Smooth muscle cell of the brain vasculature (primary cell): ENCODE measurements around the gene BRD4.

ENCODE experiments used
- DNase-seq: peaks from one replicate; pipeline ENCODE4 v3.0.0-alpha.2; 2012; ENCODE audit warnings: low read depth, low spot score

BRD4 gene

GRCh38 chr19:15225760-15226159 is 106.6 kb downstream of the BRD4 start:
- no peak for DNase-seq

- no peak for DNase-seq
Observed at GRCh38 chr19:15223649-15224361, 108.5 kb downstream of the BRD4 start.

GRCh38 chr19:15222738-15223648 is 109.3 kb downstream of the BRD4 start:
- DNase-seq: peak; percentile 85

- no peak for DNase-seq
Observed at GRCh38 chr19:15220833-15221232, 111.5 kb downstream of the BRD4 start.

DNA sequence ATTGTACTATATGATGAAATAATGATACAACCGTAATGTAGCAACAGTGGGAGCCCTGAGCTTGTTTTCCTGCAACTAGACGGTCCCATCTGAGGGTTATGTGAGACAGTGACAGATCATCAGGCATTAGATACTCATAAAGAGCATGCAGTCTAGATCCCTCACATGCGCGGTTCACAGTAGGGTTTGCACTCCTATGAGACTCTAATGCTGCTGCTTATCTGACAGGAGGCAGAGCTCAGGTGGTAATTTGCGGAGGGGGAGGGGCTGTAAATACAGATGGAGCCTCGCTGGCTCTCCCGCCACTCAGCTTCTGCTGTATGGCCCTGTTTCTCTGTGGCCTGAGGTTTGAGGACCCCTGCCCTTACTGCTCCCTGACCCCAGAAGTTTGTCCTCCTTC is 113.8 kb downstream of the BRD4 start:
- no peak for DNase-seq

GRCh38 chr19:15216363-15216762 is 116.0 kb downstream of the BRD4 start:
- no peak for DNase-seq

- DNase-seq: no peak
Observed at GRCh38 chr19:15213715-15214381, 118.5 kb downstream of the BRD4 start.

DNA sequence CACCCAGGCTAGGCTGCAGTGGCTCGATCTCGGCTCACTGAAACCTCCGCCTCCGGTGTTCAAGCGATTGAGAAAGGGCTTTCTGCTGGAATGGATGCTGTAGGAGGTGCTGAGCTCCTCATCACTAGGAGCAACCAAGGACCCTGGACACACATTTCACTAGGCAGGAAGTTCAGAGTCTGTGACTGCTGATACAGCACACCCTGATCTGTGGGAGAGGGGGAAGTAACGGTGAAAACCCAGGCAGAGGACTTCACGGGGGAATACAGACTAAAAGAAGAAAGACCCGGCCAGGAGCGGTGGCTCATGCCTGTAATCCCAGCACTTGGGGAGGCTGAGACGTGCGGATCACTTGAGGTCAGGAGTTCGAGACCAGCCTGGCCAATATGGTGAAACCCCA is 119.6 kb downstream of the BRD4 start:
- no peak for DNase-seq

GRCh38 chr19:15210323-15210781 is 122.0 kb downstream of the BRD4 start:
- no peak for DNase-seq

GRCh38 chr19:15201374-15202023 is 130.8 kb downstream of the BRD4 start:
- DNase-seq: no peak

GRCh38 chr19:15200553-15201364 is 131.6 kb downstream of the BRD4 start, which contains the start of gene NOTCH3:
Gene NOTCH3, minus strand, starts transcription at chr19:15200995. Its CDS starts 90 bp downstream, at chr19:15200905.
- no peak for DNase-seq

DNA sequence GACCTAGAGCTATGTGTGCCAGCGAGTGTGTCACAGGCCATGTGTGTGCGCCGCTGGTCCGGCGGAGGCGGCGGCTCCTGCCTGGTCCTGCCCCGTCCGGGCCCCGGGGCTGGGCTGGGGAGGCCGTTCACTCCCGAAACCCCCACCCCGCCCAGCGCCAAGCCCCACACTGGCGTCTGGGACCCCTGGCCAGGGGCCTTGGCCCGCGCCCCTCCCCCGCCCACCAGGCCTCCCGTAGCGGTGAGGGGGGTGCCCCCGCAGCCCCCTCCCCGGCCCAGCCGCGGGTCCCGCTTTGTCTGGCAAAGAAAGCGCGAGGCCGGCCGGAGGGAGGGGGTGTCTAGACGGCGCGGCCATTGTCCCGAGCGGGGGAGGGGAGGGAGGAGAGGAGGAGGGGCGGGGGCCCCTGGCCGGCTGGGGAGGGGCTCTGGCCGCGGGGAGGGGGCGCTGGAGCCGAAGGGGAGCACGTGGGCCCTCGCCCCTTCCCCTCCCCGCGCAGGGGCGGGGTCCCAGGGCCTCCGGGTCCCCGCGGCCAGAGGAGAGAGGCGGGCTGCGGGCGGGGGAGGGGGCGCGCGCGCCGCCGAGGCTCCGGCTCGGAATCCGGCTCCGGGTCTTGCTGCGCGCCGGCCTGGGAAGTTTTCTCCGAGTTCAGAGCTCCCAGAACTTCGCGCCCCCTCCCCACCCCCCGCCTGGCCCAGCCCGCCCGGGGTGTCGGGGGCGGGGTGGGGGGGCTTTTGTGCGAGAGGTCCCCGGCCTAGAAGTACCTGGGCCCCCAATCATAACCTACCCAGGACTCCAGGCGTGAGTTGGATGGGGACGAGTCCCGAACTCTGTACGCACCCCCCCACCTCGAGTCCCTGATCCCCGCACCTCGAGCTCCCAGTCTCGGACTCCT is 132.4 kb downstream of the BRD4 start:
- no peak for DNase-seq

DNA sequence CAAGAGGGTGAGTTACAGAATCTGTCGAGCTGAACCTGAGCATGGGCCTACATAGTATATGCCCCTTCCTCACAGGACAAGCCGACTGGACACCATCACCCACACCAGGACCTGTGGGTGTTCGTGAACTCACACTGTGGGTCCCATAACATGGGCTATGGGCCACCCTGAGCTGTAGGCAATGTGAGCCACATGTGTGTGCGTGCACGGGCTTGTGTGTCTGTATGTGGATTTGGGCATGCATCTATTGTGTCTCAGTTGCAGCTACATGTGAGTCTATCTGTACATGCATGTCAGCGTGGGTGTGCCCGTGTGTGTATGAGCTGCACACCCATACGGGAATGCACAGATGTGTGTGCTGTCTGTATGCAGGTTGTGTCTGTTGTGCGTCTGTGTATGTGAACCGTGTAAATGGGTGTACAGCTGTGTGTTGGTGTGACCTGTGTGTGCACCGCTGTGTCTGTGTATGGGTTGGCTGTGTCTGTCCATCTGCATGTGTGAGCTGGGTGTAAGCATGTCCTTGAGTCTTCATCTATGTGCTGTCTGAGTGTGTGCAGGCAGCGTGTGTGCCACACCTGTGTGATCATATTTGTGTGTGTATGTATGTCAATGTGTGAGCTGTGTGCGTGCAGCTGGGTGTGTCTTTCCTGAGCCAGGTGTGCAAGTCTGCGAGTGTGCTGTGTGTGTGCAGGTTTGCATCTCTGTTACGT is 133.2 kb downstream of the BRD4 start:
- DNase-seq: no peak

- DNase-seq: no peak
Observed at GRCh38 chr19:15197942-15198341, 134.4 kb downstream of the BRD4 start.

DNA sequence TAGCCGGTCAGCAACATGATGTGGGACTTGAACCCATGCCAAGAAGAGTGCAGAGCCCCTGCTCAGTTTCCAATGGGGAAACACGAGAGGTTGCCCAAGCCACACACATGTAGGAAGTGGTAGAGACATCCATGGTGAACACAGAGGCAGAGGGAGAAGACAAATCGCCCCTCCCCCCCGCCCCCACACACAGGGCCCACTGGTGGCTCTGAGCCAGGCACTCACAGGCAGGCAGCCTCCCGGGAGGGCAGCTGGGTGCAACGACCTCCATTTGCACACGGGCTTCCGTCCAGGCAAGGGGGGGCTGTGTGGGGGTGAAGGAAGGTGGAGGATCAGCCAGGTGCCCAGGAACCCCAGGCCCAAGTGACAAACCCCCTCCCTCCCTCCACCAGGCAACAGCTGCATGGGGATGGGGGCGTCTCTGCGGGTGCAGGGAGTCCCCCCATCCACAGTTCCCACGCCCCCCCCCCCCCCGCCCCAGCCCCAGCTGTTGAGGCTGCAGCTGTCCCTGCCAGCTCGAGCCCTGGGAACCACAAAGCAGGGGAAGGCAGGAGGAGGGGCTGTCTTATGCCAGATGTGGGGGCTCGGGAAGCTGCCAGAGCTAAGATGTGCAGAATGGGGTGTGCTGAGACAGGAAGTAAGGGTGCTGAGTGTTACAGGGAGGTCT is 134.9 kb downstream of the BRD4 start:
- DNase-seq: no peak

- no peak for DNase-seq
Observed at GRCh38 chr19:15196360-15197005, 135.9 kb downstream of the BRD4 start.

- no peak for DNase-seq
Observed at GRCh38 chr19:15195371-15196334, 136.7 kb downstream of the BRD4 start.
